ENCODE measurements around the gene MAD1L1. TPM values are rescaled to one million over a fixed set of nuclear protein-coding genes. Genes with fewer than 3 reads are reported as not detected.

The MAD1L1 gene
- total and polyA plus RNA-seq, 2 of the 4 experiments (the other 2 are of a cell fraction) = 29.0 to 40.9 TPM

GRCh38 chr7:2256306-2257045 lies 23.7 kb upstream of the MAD1L1 start:
- CTCF ChIA-PET = no interaction called here
- no peak for TF ChIP-seq BHLHE40 (IDR thresholded peaks at IDR 0.05; ENCODE audit: low read depth, low read length)
- dilution Hi-C loops (cut with HindIII; ENCODE audit: low sequenced_read_pairs, unreplicated experiment) = no loop called here
- H4K8ac ChIP-seq (ENCODE audit: low read depth in 2 of 2, low read length in 2 of 2) = no peak overlapping the region
- 0 out of 2 replicates have a peak, but pooled peaks cover 3% of the 10 kb centered on the region for H3K9me1 ChIP-seq (ENCODE audit: insufficient read depth, low read length)
- no peak for DNase-seq
- H3K56ac ChIP-seq (ENCODE audit: extremely low read depth, insufficient read depth, low read length) = no peak overlapping the region
- POLR2A ChIA-PET (ENCODE audit: unreplicated experiment) = no interaction called here
- H2AK9ac ChIP-seq (replicated peaks; ENCODE audit: low read depth, low read length, poor library complexity) = peak overlapping the region; percentile 13
- no peak overlapping the region for H2AK5ac ChIP-seq (ENCODE audit: low read depth, low read length)
- no peak overlapping the region for H2BK120ac ChIP-seq (ENCODE audit: low read depth, low read length)
- H3K23ac ChIP-seq (ENCODE audit: low read depth, low read length) = no peak overlapping the region
- 0 out of 4 replicates have a peak, but pooled peaks cover 0 to 14% of the 10 kb centered on the region in 2 experiments for H3K79me1 ChIP-seq (ENCODE audit: low read depth in 1 of 2, low read length in 2 of 2)
- peaks cover 7% of the 10 kb centered on the region; the same call in 1 of the 2 replicates for H4K20me1 ChIP-seq (ENCODE audit: insufficient read depth, low read length)
- H3K4me1 ChIP-seq (ENCODE audit: control insufficient read depth, insufficient read depth, low read length) = no peaks in the 10 kb centered on the region
- H4K91ac ChIP-seq (ENCODE audit: insufficient read depth, low read depth, low read length) = no peak overlapping the region
- intact Hi-C loops (cut with micrococcal nuclease) = no loop called here
- no TSS peak for BruUV-seq (replicated peaks)
- H3K4me2 ChIP-seq (ENCODE audit: low read depth, low read length) = no peak overlapping the region
- no peak overlapping the region for H3K4me3 ChIP-seq (ENCODE audit: insufficient read depth, low read depth, low read length)
- no peak overlapping the region for H2BK5ac ChIP-seq (ENCODE audit: low read depth, low read length, poor library complexity, severe bottlenecking)
- H2AFZ ChIP-seq (replicated peaks; ENCODE audit: low read length, poor library complexity) = no peak overlapping the region
- no peak for ATAC-seq (ENCODE audit: low read depth)
- H3K18ac ChIP-seq (ENCODE audit: low read depth, low read length) = no peak overlapping the region
- in situ Hi-C loops (cut with MboI; ENCODE audit: low sequenced_read_pairs) = no loop called here
- no peaks in the 10 kb centered on the region for H3K27me3 ChIP-seq (ENCODE audit: control insufficient read depth, insufficient read depth, low read length)
- peaks cover 25% of the 10 kb centered on the region for H3K36me3 ChIP-seq (ENCODE audit: control insufficient read depth, insufficient read depth, low read length)
- H3K9me3 ChIP-seq (ENCODE audit: control insufficient read depth, insufficient read depth, low read length) = no peaks in the 10 kb centered on the region
- H3K14ac ChIP-seq (replicated peaks; ENCODE audit: low read depth, low read length) = no peak overlapping the region
- no peak overlapping the region for H3K9ac ChIP-seq (ENCODE audit: low read depth, low read length)
- H3K4ac ChIP-seq (ENCODE audit: low read depth, low read length) = no peak overlapping the region
- no peak overlapping the region for H3K27ac ChIP-seq (ENCODE audit: insufficient read depth, low read length)
- no peak overlapping the region for H2BK20ac ChIP-seq (ENCODE audit: low read depth, low read length)
- H4K5ac ChIP-seq (ENCODE audit: low read depth, low read length) = no peak overlapping the region
- 88% methylated on average over 13 of the region's 44 CpGs; no CpG with 5 or more reads in 1 of the 2 experiments for WGBS, 2 experiments (ENCODE audit: extremely low coverage in 2 of 2, insufficient read length in 1 of 2)
- H2BK15ac ChIP-seq (ENCODE audit: low read depth, low read length) = no peak overlapping the region
